IPS-18c (cell line): ENCODE results near the gene NFKB2.

Experiments used
- H3K4me3 ChIP-seq: 2 replicates; pipeline ENCODE4 v1.7.0; 2013; ENCODE audit warnings: low read depth, mild to moderate bottlenecking, low read length, moderate library complexity; ENCODE audit not compliant: insufficient read depth
- H3K9me3 ChIP-seq: one replicate; pipeline ENCODE4 v1.6.1; 2013; ENCODE audit warnings: mild to moderate bottlenecking, low read length, moderate library complexity; ENCODE audit not compliant: control insufficient read depth, insufficient read depth

The NFKB2 gene

DNA sequence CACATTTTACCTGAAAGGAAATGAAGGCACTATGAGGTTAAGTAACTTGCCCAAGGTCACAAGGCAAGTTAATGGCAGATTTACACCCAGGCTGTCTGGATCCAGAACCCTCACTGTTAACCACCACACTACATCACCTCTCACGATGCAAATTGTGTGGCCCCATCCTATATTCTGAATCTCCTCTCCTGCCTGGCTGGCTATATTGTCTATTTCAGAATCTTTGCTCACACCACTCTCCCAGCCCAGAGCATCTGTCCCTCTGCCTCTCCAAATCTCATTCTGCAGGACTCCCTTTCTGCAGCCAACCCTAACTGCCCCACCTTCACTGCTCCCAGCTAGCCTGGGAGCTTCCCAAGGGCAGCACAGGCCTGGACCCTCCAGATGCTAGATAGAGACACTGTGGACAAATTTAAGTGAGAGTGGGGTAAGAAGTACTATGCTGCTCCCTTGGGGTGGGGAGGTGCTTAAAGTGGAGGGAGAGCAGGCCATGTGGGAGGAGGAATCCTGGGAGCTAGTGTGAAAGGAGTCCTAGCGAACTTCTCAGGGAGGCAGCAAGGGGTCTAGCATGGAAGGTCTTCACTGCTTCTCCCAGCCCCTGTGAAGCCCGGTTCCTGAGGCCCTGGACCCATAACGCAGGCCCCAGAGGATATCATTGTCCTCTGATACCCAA lies 36.1 kb downstream of the NFKB2 start:
- H3K4me3 ChIP-seq = peak overlapping the region; percentile 89
- H3K9me3 ChIP-seq = no peaks in the 10 kb centered on the region

DNA sequence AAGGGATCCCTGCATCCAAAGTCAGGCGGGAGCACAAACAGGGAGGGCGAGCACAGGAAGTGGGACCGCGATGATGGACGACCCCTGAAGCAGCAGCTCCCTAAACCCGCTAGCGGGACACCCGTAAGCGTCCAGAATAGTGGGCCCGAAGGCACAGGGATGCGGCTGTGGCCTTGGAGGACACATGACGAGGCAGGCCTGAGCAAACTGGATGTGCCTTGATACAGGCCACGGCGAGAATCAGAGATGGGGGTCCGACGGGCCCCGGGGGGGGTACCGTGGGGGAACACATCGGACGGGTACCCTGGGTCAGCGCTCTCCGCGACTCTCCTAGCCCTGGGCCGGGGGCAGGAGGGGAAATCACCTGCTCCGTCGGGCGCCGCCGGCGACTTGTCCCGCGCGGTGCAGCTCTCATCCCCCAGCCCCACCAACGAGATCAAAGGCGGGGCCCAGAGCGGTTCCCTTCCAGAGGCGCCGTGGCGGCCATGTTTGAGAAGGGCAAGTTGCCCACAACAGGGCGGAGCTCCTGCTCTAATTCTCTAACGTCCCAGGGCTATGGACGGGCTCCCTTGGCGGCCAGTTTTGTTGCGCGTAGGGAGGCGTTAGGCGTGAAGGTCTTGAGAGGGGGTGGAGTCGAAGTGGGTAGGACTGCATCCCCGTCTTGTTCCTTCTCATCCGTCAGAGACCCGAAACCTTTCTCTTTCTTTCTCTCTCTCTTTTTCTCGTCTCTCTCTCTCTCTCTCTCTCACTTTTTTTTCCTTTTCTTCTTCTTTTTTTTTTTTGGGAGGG lies 36.9 kb downstream of the NFKB2 start, which contains the start of gene CUEDC2:
TSS of gene CUEDC2 (minus strand) at position 413 of the 789 bp plus-strand sequence. CDS start 7,386 bp downstream, outside the sequence.
- H3K4me3 ChIP-seq = peak within 1 kb of the TSS; percentile 89
- H3K9me3 ChIP-seq = no peaks in the 10 kb centered on the region

DNA sequence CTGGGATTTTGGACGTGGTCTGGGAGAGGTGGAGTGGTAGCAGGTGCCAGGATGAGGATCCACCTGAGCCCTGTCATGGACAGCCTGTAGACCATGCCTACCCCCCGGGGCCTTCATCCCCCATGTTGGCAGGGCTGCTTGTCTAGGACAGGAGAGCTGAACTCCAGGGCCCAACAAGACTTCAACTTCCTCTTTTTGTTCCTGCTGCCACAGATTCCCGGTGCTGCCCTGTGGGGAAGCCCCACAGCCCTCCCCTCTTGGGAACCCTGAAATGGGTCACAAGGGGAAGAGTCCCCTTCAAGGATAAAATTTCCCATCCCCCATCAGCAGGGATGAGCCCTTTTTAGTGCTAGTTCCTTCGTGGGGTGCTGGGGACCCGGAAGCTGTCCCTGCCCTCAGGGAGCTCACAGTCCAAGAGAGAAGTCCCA lies 38.1 kb downstream of the NFKB2 start:
- Histone ChIP-seq H3K4me3 (no peak overlapping the region), H3K9me3 (no peaks in the 10 kb centered on the region)

DNA sequence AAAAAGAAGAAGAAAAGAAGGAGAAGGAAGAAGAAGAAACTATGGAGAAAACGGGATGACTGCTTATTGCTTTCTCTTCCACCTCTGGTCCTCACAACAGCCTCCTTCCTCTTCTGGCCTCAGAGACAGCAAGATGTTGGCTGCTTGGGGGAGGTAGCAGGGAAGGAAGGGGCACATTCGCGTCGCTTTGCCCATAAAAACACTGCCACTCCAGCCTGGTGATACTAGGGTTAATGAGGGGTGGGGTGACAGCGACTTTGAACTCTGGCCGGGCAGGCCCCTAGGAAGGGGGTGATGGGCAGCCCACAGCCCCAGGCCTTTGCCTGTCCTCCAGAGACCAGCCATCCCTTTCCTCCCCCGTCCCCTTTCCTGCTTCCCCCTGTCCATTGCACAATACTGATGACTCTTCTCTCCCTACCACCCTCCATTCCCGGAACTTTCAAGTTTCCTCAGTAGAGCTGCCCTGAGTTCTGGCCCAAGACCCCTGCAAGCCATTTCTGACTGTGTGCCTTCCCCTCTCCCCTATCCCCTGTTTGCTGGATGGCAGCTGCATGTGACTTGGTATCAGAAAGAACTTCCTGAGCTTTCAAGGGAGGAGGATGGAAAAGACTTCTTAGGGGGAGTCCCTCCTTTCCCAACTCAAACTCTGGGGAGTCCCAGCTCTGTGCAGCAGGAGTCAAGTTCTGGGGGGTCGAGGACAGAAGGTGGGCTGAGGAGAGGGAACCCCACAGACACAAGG lies 39.1 kb downstream of the NFKB2 start:
- Histone ChIP-seq H3K4me3 (peak overlapping the region; percentile 9; the same call in 1 of the 2 replicates), H3K9me3 (no peaks in the 10 kb centered on the region)

DNA sequence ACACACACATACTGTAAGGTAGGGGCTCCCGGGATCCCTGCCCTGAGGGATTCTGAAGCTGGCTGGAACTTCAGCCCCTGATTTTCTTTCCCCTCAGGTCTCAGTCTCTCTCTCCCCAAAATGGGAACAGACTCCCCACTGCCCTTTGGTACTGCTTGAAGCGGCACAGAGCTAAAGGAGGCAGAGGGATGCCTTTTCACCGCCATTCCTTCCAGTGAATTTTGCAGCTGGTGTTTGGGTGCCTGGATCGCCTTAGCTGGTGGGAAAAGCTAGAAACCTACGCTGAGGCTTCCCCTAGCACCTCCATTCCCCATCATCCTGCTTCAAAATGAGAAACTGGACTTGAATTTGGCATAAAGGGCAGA lies 39.6 kb downstream of the NFKB2 start:
- H3K4me3 ChIP-seq = peak overlapping the region; percentile 9; the same call in 1 of the 2 replicates

DNA sequence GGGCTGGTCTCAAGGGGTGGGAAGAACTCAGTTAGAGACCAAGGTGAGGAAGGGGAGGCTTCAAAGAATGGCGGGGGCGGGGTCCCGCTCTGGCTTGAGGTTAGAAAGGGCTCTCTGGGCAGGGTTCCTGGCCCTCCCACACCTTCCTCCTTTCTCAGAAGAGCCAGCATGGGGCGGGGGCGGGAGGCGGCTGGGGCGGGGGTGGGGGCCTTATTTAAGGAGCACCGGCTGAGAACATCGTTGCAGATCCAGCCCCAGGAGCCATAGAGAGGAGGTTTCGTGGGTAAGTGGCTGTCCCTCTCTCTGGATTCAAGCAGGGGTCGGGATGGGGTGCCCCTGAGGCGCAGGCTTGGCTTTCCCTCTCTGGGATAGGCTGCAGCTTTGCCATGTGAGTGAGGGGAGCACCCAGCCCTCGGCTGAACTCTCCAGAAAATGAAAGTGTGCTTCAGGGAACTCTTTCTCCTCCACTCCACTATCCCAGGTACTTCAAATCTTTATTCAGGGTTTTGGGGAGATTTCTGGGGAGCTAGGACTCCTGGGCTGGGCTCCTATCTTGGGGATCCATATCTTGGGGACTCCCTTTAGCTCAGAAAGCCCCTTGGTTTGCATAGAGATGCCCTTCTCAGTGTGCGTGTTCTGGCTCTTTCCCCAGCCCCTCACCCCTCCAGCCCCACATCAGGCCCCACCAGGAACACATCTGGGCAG lies 40.2 kb downstream of the NFKB2 start:
- no peak overlapping the region; the same call in 1 of the 2 replicates for H3K4me3 ChIP-seq
- no peaks in the 10 kb centered on the region for H3K9me3 ChIP-seq

More for the DNA sequence above, 39.6 kb downstream of the NFKB2 start:
- no peaks in the 10 kb centered on the region for H3K9me3 ChIP-seq

DNA sequence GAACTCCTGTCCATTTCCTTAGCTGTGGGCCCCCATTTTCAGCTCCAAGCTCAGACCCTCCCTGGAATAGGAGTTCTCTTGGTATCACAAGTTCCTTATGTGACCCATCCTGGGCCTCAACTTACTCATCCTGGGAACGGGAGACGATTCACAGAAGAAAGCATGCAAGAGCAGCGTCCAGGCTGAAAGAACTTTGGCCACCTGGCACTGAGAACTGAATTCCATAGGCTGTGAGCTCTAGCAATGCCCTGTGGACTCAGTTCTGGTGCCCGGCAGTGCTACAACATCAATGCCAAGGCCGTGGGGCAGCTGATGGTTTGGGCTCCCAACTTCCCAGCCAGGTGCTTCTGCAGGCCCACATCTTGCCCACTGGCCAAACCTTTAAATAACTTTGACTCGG lies 40.8 kb downstream of the NFKB2 start:
- no peak overlapping the region for H3K4me3 ChIP-seq
- H3K9me3 ChIP-seq = no peaks in the 10 kb centered on the region

DNA sequence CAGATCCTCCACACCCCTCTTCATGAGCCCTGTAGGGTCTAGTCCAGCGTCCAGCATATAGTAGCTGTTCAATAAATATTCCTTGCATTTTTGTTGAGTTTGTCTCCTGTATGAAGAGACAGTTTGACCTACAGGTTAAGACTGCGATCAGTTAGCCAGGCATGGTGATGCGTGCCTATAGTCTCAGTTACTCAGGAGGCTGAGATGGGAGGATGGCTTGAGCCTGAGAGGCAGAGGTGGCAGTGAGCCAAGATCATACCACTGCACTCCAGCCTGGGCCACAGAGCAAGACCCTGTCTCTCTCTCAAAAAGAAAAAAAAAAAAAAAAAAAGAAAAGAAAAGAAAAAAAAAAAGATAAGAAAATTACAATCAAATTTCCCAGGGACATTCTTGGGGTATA lies 42.0 kb downstream of the NFKB2 start:
- no peak overlapping the region for H3K4me3 ChIP-seq
- H3K9me3 ChIP-seq = no peaks in the 10 kb centered on the region

DNA sequence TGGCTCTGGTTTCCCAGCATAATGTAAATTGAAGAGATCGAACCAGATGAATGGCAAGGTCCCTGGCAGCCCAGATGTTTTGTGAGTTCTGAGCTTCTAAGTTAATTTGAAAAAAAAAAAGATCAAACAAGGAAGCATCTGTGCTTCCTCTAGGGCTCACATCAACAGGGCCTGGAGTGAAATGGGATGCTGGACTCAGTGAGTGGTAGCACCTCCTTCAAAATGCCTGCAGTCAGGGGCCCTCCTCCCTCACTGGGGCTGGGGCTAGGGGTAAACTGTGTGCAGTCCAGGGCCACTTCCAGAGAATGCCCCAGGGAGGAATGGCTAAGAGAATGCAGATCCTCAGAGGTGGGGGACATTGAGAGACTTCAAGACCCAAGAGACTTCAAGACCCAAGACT lies 42.9 kb downstream of the NFKB2 start:
- Histone ChIP-seq H3K9me3 (no peaks in the 10 kb centered on the region), H3K4me3 (no peak overlapping the region)

DNA sequence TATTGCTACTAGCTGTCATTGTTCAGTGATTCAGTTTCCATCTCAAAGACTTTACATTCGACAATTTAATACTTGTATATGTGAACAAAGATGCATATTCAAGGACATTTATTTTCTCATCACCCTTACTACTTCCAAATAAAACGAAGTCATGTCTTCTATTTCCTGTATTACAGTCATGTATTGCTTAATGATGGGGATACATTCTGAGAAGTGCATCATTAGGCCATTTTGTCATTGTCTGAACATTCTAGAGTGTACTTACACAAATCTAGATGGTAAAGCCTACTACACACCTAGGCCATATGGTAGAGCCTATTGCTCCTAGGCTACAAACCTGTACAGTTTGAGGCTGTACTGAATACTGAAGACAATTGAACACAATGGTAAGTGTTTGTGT lies 49.3 kb downstream of the NFKB2 start:
- H3K4me3 ChIP-seq = no peak overlapping the region
- H3K9me3 ChIP-seq = no peaks in the 10 kb centered on the region

DNA sequence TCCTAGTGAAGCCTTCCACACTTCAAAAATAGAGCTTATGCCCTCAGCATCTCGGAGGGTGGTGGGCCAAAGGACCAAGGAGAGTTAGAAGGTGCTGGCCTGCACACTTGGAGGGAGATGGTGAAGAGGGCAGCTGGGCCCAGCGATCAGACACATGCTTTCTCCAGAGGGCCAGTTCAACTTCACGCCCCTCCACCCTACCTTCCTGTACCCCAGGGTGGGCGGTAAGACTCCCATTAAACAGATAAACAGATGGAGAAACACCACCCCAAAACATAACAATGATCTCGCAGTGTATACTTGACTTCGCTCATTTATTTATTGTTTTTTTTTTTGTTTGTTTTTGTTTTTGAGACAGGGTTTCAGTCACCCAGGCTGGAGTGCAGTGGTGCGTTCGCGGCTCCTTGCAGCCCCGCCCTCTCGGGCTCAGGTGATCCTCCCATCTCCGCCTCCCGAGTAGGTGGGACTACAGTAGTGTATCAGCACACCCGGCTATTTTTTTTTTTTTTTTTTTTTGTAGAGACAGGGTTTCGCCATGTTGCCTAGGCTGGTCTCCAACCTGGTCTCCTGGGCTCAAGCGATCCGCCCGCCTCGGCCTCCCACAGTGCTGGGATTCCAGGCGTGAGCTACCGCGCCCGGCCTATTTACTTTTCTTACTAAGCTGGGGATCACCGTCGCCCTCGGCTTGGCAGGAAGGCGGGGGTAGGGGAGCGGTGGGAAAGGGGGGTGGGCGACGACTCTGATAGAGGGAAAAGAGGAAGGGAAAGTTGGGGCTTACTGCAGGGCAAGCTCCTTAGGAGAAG lies 54.0 kb downstream of the NFKB2 start:
- Histone ChIP-seq H3K9me3 (no peaks in the 10 kb centered on the region), H3K4me3 (peak overlapping the region; percentile 89)

DNA sequence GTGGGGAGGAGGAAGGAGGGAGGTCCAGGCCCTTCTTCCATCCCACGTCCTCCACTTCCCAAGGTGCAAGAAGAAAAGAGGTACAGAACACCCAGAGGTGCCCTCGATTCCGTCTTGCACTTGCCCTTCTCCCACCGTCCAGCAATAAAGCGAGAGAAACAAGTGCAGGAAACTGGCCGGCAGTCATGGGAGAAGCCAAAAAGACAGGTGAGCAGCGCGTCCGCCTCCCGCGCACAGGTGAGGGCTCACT lies 54.5 kb downstream of the NFKB2 start:
- H3K9me3 ChIP-seq = no peaks in the 10 kb centered on the region
- H3K4me3 ChIP-seq = peak overlapping the region; percentile 89

DNA sequence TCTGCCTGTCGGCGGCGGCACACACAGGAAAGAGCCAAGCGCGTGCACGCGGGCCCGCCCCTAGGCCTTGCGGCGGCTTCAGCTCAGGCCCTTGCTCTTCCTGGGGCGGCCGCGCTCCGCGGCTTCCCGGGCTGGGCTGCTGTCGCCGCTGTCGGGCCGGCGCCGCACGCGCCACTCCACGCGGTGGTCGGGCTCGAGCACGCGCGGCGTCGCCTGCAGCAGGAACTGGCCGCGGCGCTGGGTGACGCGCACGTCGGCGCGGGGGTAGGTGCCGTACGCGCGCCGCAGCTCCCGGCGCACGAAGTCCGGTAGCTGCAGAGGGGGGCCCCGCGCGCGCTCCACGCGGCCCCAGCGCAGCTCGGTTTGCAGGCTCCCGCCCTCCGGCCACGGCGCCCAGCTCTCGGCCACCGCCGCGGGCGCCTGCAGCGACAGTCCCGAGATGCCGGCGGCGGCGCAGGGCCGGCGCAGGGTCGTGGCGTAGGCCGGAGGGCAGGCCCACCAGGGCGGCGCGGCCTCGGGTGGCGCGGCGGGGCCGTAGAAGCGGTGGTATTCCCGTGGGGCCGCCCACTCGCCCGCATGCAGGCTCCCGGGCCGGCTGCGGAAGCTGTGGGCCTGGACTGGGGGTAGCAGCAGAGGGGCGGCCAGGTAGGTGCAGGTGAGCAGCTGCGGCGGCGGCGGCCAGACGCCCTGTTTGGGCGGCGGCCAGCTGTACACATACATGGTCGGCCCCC lies 55.0 kb downstream of the NFKB2 start:
- Histone ChIP-seq H3K4me3 (peak overlapping the region; percentile 89), H3K9me3 (no peaks in the 10 kb centered on the region)

DNA sequence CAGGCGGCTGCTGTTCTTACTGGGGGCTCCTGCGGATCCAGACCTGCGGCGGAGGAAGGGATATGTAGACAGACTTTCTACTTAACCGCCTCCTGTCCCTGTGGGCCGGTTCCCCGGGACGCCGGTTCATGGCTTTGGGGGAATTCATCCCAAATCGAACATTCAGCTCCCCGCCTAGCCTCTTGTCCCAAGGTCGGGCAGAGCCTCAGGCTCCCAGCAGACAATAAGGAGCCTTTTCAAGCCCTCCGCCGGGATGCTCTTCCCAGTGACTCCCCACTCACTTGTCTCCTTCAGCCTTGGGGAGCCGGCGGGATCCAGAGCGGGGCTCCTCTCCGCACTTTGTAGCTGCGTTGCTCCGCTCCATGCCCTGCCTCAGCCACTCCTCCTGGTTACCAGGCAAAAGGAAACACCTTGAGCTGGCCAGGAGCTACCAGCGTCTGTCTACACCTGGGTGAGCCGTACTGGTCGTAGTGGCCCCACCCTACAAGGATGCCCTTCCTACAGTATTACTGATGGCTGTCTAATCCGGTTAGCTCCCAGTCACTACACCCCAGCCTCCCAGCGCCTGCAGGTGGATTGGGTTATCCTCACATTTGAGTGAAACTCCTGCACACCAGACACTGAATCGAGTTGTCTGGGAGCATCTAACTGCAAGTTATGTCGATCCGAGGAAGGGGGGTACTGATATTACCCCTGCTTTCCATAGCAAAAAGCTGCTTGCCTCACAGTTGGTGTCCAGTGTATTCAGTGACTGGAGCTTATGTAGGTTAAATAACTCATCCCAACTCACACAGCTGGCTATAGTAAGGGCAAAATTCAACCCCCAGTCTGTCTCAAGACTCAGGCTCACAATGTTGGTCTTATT lies 55.8 kb downstream of the NFKB2 start, which contains the start of gene C10orf95:
TSS of gene C10orf95 (minus strand) at position 439 of the 865 bp plus-strand sequence. CDS start 450 bp downstream, outside the sequence.
- Histone ChIP-seq H3K9me3 (no peaks in the 10 kb centered on the region), H3K4me3 (peak within 1 kb of the TSS; percentile 89)
